C4-2B (cell line): ENCODE measurements around the gene FHIT.

ENCODE experiments used
- CTCF ChIP-seq: fragments of 450-650 bp; conservative IDR thresholded peaks from 2 replicates; pipeline ENCODE4 v1.5.1; 2017; ENCODE audit warnings: mild to moderate bottlenecking
- ZFX ChIP-seq: fragments of 450-650 bp; IDR thresholded peaks from 2 replicates; pipeline ENCODE4 v1.6.1; 2017

- no peak for TF ChIP-seq CTCF
- no peak for TF ChIP-seq ZFX
Measured at GRCh38 chr3:61288446-61288845, 37.2 kb upstream of the FHIT start.
